H1 (cell line): ENCODE results near the gene BRPF3. TPM values are rescaled to one million over a fixed set of nuclear protein-coding genes. Genes with fewer than 3 reads are reported as not detected.
A peak's percentile ranks its signal among the peaks of the same experiment; 100 is the strongest.

Source experiments
- SP1 ChIP-seq: IDR thresholded peaks from 2 replicates; pipeline ENCODE4 v1.6.1; 2011; ENCODE audit warnings: low read depth, low read length
- TAF1 ChIP-seq: IDR thresholded peaks from 2 replicates; pipeline ENCODE4 v1.6.1; 2011; ENCODE audit warnings: mild to moderate bottlenecking, low read depth, low read length
- TEAD4 ChIP-seq: IDR thresholded peaks from 2 replicates; pipeline ENCODE4 v1.6.1; 2012; ENCODE audit warnings: low read depth, low read length, inconsistent platforms, mixed read lengths
- polyA plus RNA-seq, 7 experiments: library from polyadenylated mRNA; depleted of rRNA in 3 of 7; stranded (reverse) in 5 of 7; unstranded in 2 of 7; fragments of >200 nt in 5 of 7; fragments of 200-250 nt in 2 of 7; gene quantifications; 1 replicate in 5 of 7; 2 replicates in 1 of 7; 4 replicates in 1 of 7; pipeline versions ENCODE4 v1.2.1 to v1.2.3, GENCODE V29; 2011 to 2013; ENCODE audit warnings: missing spikeins in 2 of 7, mixed read lengths in 2 of 7
- total RNA-seq: library from RNA; stranded (reverse); fragmentation: NEBNext Ultra II Directional; extraction: Animal tissue kit (Norgen Biotek cat#: 25700); gene quantifications from 2 replicates; pipeline ENCODE4 v1.2.1, GENCODE V29; 2021

BRPF3 gene
- total and polyA plus RNA-seq, 2 of the 8 experiments (the other 6 are each of a cell fraction or from before 2014, with no cell fraction given): 26.0 to 37.5 TPM

DNA sequence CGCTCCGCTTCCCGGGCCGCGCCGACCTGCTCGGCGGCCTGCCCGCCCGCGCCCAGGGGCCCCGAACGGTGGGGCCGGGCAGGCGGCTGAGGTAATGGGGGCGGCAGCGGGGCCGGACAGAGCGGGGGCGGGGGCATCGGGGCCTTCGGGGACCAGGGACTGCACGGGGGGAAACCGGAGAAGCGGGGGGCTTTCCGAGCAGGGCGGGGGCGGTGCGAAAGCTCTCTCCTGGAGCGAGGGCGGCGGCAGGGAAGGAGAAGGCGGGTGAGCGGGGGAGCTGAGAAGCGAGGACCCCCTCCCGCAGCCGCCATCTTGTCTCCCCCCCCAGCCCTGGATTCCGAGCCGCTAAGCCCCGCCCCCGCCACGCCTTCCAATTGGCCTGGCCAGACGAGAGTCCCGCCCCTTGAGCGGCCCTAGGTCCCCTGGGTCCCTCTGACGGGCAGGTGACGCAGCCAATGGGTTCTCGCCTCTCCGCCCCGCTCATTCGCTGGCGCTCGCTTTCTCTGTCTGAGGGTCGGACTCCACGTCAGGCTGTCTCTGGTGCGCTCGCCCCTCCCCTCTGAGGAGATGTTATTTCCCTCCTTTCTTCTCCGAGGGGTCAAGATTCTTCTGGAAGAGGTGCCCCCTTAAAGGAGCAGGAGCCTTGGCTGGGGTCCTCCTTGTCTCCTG, 470 bp downstream of the BRPF3 start (continued):
- TF ChIP-seq SP1: peak; percentile 94
- TF ChIP-seq TEAD4: peak; percentile 25; the same call in 1 of the 2 replicates
- peak; percentile 81 for TF ChIP-seq TAF1
- TF ChIP-seq, all 59 proteins: peak for 13
